HS-27A (cell line): ENCODE data around the gene TFAP2B.

ENCODE experiments used
- DNase-seq: peaks from one replicate; pipeline ENCODE4 v3.0.0-alpha.2; 2012; ENCODE audit warnings: low read depth, missing footprints

TFAP2B gene

GRCh38 chr6:50818673-50819072 lies at the start of gene TFAP2B:
Gene TFAP2B, plus strand, starts transcription at chr6:50818871. Its CDS starts 21 bp downstream, at chr6:50818892.
- no peak for DNase-seq

- no peak for DNase-seq
These were observed 40.0 kb upstream of the TFAP2B start for GRCh38 chr6:50778696-50779095.

GRCh38 chr6:50780382-50780781 lies 38.3 kb upstream of the TFAP2B start:
- no peak for DNase-seq

- DNase-seq: no peak
These were observed 32.8 kb upstream of the TFAP2B start for GRCh38 chr6:50785921-50786320.

GRCh38 chr6:50791900-50792508 lies 26.7 kb upstream of the TFAP2B start:
- DNase-seq: peak; percentile 17

- no peak for DNase-seq
These were observed 25.9 kb upstream of the TFAP2B start for GRCh38 chr6:50792771-50793170.

GRCh38 chr6:50795574-50795973 lies 23.1 kb upstream of the TFAP2B start:
- no peak for DNase-seq

- no peak for DNase-seq
These were observed 14.4 kb upstream of the TFAP2B start for GRCh38 chr6:50804283-50804682.

- no peak for DNase-seq
These were observed 11.6 kb upstream of the TFAP2B start for GRCh38 chr6:50807035-50807434.

- DNase-seq: no peak
These were observed 3.1 kb upstream of the TFAP2B start for GRCh38 chr6:50815436-50816114.

- DNase-seq: peak; percentile 51
These were observed 2.5 kb upstream of the TFAP2B start for GRCh38 chr6:50816115-50816675.

- no peak for DNase-seq
These were observed 1.6 kb upstream of the TFAP2B start for GRCh38 chr6:50816947-50817645.

GRCh38 chr6:50817646-50817950 lies 1.1 kb upstream of the TFAP2B start:
- no peak for DNase-seq

GRCh38 chr6:50818020-50818419 lies 651 bp upstream of the TFAP2B start:
- no peak for DNase-seq

GRCh38 chr6:50819466-50819903 lies 814 bp downstream of the TFAP2B start:
- DNase-seq: no peak

- DNase-seq: no peak
These were observed 1.5 kb downstream of the TFAP2B start for GRCh38 chr6:50819904-50820868.

GRCh38 chr6:50820869-50821264 lies 2.2 kb downstream of the TFAP2B start:
- no peak for DNase-seq

GRCh38 chr6:50821441-50822077 lies 2.9 kb downstream of the TFAP2B start:
- no peak for DNase-seq

- DNase-seq: no peak
These were observed 3.4 kb downstream of the TFAP2B start for GRCh38 chr6:50822078-50822476.

- DNase-seq: no peak
These were observed 4.6 kb downstream of the TFAP2B start for GRCh38 chr6:50823094-50823920.
